Ectodermal cell (in vitro differentiated cells): ENCODE measurements around the gene OR13C8. TPM values are rescaled to one million over a fixed set of nuclear protein-coding genes. Genes with fewer than 3 reads are reported as not detected.
"Not testable (repeated sequence)": the region's sequence is repeated elsewhere in the genome, so short reads cannot be mapped to it uniquely, and the experiment has no call there.

Experiments
- H3K27ac ChIP-seq: 2 replicates; pipeline ENCODE4 v1.7.0; 2013; ENCODE audit warnings: mild to moderate bottlenecking, low read depth, low read length; ENCODE audit not compliant: insufficient read depth, poor library complexity, severe bottlenecking
- H3K27me3 ChIP-seq: 2 replicates; pipeline ENCODE4 v1.7.0; 2013; ENCODE audit warnings: mild to moderate bottlenecking, low read length; ENCODE audit not compliant: insufficient read depth, control insufficient read depth, poor library complexity, severe bottlenecking
- H3K36me3 ChIP-seq: one replicate; pipeline ENCODE4 v1.7.0; 2013; ENCODE audit warnings: low read length; ENCODE audit not compliant: control insufficient read depth, insufficient read depth
- H3K4me1 ChIP-seq: one replicate; pipeline ENCODE4 v1.7.0; 2013; ENCODE audit warnings: low read length; ENCODE audit not compliant: control insufficient read depth, insufficient read depth
- H3K4me3 ChIP-seq: 2 replicates; pipeline ENCODE4 v1.7.0; 2013; ENCODE audit warnings: low read depth, low read length, control low read depth; ENCODE audit not compliant: insufficient read depth
- H3K9me3 ChIP-seq: 2 replicates; pipeline ENCODE4 v1.7.0; 2013; ENCODE audit warnings: mild to moderate bottlenecking, low read length, moderate library complexity; ENCODE audit not compliant: control insufficient read depth
- WGBS, 2 experiments: methylation state at CpG; one replicate each; pipeline ENCODE4 v1.1.7; 2013; ENCODE audit warnings: missing lambda C conversion rate in 2 of 2; 5-methylcytosine and 5-hydroxymethylcytosine counted together
- polyA plus RNA-seq, 4 experiments: library from polyadenylated mRNA; stranded (reverse); fragments of 50-300 nt; gene quantifications; one replicate each; pipeline ENCODE4 v1.2.3, GENCODE V29; 2013

The OR13C8 gene, protein sequence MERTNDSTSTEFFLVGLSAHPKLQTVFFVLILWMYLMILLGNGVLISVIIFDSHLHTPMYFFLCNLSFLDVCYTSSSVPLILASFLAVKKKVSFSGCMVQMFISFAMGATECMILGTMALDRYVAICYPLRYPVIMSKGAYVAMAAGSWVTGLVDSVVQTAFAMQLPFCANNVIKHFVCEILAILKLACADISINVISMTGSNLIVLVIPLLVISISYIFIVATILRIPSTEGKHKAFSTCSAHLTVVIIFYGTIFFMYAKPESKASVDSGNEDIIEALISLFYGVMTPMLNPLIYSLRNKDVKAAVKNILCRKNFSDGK
- polyA plus RNA-seq (2013, experiment 1 of 4): not detected
- not detected for polyA plus RNA-seq (2013, experiment 2 of 4)
- not detected for polyA plus RNA-seq (2013, experiment 3 of 4)
- not detected for polyA plus RNA-seq (2013, experiment 4 of 4)

GRCh38 chr9:104568868-104569267 lies at the start of gene OR13C8:
Gene OR13C8, plus strand, starts transcription at chr9:104569168. Its CDS starts 0 bp downstream, at chr9:104569168.
- H3K36me3 ChIP-seq: no peaks in the 10 kb centered on the region
- H3K9me3 ChIP-seq: no peaks in the 10 kb centered on the region
- H3K4me3 ChIP-seq: no peak within 1 kb of the TSS
- no peaks in the 10 kb centered on the region for H3K27me3 ChIP-seq
- no peaks in the 10 kb centered on the region for H3K4me1 ChIP-seq
- WGBS, 2 experiments: 91 to 95% methylated on average over 4 of the region's 4 CpGs
- H3K27ac ChIP-seq: no peak within 1 kb of the TSS

DNA sequence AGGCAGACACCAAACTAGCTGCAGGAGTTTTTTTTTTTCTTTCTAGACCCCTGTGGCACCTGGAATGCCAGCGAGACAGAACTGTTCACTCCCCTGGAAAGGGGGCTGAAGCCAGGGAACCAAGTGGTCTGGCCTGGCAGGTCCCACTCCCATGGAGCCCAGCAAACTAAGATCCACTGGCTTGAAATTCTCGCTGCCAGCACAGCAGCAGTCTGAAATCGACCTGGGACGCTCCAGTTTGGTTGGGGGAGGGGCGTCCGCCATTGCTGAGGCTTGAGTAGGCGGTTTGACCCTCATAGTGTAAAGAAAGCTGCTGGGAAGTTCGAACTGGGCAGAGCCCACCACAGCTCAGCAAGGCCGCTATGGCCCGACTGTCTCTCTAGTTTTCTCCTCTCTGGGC lies 48.7 kb upstream of the OR13C8 start:
- not testable (repeated sequence) for H3K4me3 ChIP-seq, H3K9me3 ChIP-seq, H3K27me3 ChIP-seq, H3K4me1 ChIP-seq, H3K27ac ChIP-seq, H3K36me3 ChIP-seq
- 84 to 85% methylated on average over 10 of the region's 10 CpGs for WGBS, 2 experiments

DNA sequence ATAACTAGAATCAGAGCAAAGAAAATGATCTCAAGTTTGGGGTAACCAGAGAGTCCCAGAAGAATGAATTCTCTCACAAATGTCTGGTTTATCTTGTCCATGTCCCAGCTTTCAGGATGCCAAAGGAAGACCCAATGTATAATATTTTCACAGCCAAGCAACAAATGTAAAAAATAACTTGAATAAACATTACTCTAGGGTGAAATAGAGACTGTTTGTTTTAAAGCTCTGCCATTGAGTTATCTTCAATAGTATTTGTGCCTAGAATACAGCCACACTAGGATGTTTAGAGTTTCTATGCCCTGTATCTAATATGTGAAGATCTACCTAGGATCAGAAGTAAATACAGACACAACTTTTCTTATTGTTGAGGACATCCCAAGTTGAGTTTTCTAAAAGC lies 41.9 kb upstream of the OR13C8 start, which contains the start of gene OR13C4:
Gene OR13C4 (minus strand): TSS at position 101 of the 400 bp plus-strand sequence. CDS start 0 bp downstream, at position 101.
- no peak within 1 kb of the TSS for H3K27ac ChIP-seq
- H3K4me3 ChIP-seq: no peak within 1 kb of the TSS
- H3K9me3 ChIP-seq: no peaks in the 10 kb centered on the region
- no peaks in the 10 kb centered on the region for H3K4me1 ChIP-seq
- H3K27me3 ChIP-seq: no peaks in the 10 kb centered on the region
- H3K36me3 ChIP-seq: no peaks in the 10 kb centered on the region

- Histone ChIP-seq H3K4me1 (no peaks in the 10 kb centered on the region), H3K36me3 (no peaks in the 10 kb centered on the region), H3K27ac (no peak within 1 kb of the TSS), H3K4me3 (no peak within 1 kb of the TSS), H3K9me3 (no peaks in the 10 kb centered on the region), H3K27me3 (no peaks in the 10 kb centered on the region)
- WGBS, 2 experiments: 93% methylated on average over 5 of the region's 5 CpGs
These were observed 32.2 kb upstream of the OR13C8 start, which contains the start of gene OR13C3 for GRCh38 chr9:104536756-104537155. Gene OR13C3, minus strand, starts transcription at chr9:104536856. Its CDS starts 133 bp downstream, at chr9:104536723.

GRCh38 chr9:104539275-104539674 lies 29.7 kb upstream of the OR13C8 start:
- H3K4me3 ChIP-seq: no peak overlapping the region
- WGBS, 2 experiments: 74 to 82% methylated on average over 1 of the region's 1 CpG
- no peaks in the 10 kb centered on the region for H3K27me3 ChIP-seq
- no peaks in the 10 kb centered on the region for H3K9me3 ChIP-seq
- no peak overlapping the region for H3K27ac ChIP-seq
- H3K36me3 ChIP-seq: no peaks in the 10 kb centered on the region
- H3K4me1 ChIP-seq: no peaks in the 10 kb centered on the region

DNA sequence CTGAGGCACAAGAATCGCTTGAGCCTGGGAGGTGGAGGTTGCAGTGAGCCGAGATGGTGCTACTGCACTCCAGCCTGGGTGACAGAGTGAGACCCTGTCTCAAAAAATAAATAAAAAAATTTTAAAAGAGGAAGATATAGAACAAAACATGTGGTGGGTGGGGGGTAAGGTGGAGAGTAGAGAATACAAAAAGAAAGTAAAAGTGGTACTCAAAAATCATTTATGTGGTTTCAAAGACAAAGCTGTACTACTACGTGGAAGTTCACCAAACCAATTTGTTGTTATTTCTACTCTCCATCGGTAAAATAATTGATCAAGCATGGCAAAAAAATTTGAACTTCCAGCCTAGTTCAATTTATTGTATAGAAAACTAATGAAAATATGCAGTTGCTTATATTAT lies 24.3 kb upstream of the OR13C8 start:
- H3K36me3 ChIP-seq: no peaks in the 10 kb centered on the region
- 92 to 97% methylated on average over 4 of the region's 4 CpGs for WGBS, 2 experiments
- no peak overlapping the region for H3K4me3 ChIP-seq
- H3K27ac ChIP-seq: no peak overlapping the region
- no peaks in the 10 kb centered on the region for H3K4me1 ChIP-seq
- no peaks in the 10 kb centered on the region for H3K27me3 ChIP-seq
- H3K9me3 ChIP-seq: no peaks in the 10 kb centered on the region

- H3K36me3 ChIP-seq: no peaks in the 10 kb centered on the region
- 60 to 91% methylated on average over 1 of the region's 1 CpG for WGBS, 2 experiments
- H3K4me3 ChIP-seq: no peak overlapping the region
- peaks cover 5% of the 10 kb centered on the region for H3K4me1 ChIP-seq
- H3K9me3 ChIP-seq: no peaks in the 10 kb centered on the region
- no peak overlapping the region for H3K27ac ChIP-seq
- H3K27me3 ChIP-seq: no peaks in the 10 kb centered on the region
These were observed 15.7 kb upstream of the OR13C8 start for GRCh38 chr9:104553261-104553660.

GRCh38 chr9:104555521-104555920 lies 13.4 kb upstream of the OR13C8 start:
- H3K27ac ChIP-seq: no peak overlapping the region
- peaks cover 5% of the 10 kb centered on the region for H3K4me1 ChIP-seq
- H3K9me3 ChIP-seq: no peaks in the 10 kb centered on the region
- H3K36me3 ChIP-seq: no peaks in the 10 kb centered on the region
- H3K4me3 ChIP-seq: no peak overlapping the region
- WGBS, 2 experiments: no CpG with 5 or more reads among the region's 1 CpG
- no peaks in the 10 kb centered on the region for H3K27me3 ChIP-seq

GRCh38 chr9:104556830-104557634 lies 11.9 kb upstream of the OR13C8 start:
- Histone ChIP-seq H3K4me1 (peaks cover 5% of the 10 kb centered on the region), H3K36me3 (no peaks in the 10 kb centered on the region), H3K27ac (no peak overlapping the region), H3K27me3 (no peaks in the 10 kb centered on the region), H3K4me3 (no peak overlapping the region), H3K9me3 (no peaks in the 10 kb centered on the region)
- WGBS, 2 experiments: 88 to 92% methylated on average over 8 of the region's 8 CpGs

GRCh38 chr9:104564358-104564757 lies 4.6 kb upstream of the OR13C8 start:
- Histone ChIP-seq H3K4me1 (no peaks in the 10 kb centered on the region), H3K27ac (no peak overlapping the region), H3K9me3 (no peaks in the 10 kb centered on the region), H3K27me3 (no peaks in the 10 kb centered on the region), H3K36me3 (no peaks in the 10 kb centered on the region), H3K4me3 (no peak overlapping the region)
- 42 to 60% methylated on average over 1 of the region's 1 CpG for WGBS, 2 experiments
